Measurements from ENCODE around the gene PDIK1L.

DNA sequence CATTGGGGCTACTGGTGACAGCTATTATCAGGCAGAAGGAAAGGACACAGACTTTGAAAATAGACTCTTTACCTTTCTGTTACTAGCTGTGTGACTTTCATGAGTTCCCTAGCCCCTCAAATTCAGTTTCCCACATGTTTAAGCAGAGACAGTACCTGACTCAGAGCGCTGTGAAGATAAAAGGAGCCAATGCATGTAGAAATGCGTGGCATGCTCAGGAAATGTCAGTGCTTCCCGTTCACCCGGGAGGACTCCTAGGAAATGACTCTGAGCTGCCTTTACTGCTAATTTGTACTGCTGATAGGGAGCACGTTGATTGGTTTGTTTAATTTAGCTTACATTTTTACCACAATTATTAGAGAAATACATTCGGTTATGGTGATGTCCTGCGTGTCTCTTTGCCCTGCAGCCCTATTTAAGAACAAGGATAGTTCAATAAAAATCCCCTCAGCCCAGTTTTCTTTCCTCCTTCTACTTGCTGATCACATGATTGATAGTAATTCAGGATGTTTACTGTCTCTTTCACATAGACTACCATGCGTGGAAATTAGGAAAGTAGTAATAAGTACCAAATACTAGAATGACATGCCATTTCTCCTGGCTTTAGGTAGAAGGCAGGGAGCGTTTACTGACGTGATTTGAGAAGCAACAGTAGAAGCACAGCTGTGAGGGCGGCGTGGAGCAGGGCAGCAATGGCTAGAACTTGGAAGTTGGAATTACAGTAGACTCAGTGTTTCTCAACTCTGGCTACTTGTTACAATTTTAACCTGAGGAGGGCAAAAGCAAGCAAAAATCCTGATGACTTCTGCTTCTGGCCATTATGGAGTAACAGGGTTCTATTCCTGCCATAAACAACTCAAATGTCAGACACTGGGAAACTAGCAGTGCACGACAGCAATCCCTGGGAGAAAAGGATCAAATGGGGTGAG, 15.9 kb downstream of the PDIK1L start:
- TF ChIP-seq, protein P1, sequence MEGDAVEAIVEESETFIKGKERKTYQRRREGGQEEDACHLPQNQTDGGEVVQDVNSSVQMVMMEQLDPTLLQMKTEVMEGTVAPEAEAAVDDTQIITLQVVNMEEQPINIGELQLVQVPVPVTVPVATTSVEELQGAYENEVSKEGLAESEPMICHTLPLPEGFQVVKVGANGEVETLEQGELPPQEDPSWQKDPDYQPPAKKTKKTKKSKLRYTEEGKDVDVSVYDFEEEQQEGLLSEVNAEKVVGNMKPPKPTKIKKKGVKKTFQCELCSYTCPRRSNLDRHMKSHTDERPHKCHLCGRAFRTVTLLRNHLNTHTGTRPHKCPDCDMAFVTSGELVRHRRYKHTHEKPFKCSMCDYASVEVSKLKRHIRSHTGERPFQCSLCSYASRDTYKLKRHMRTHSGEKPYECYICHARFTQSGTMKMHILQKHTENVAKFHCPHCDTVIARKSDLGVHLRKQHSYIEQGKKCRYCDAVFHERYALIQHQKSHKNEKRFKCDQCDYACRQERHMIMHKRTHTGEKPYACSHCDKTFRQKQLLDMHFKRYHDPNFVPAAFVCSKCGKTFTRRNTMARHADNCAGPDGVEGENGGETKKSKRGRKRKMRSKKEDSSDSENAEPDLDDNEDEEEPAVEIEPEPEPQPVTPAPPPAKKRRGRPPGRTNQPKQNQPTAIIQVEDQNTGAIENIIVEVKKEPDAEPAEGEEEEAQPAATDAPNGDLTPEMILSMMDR (IDR thresholded peaks at IDR 0.05) = no peak
- no peak for TF ChIP-seq POLR2A (IDR thresholded peaks at IDR 0.05)
- no peak for TF ChIP-seq POLR2AphosphoS5 (IDR thresholded peaks at IDR 0.05)
